Mesenchymal stem cell (in vitro differentiated cells and primary cell): Measurements from ENCODE around the gene SOD1.

Source experiments
- DNase-seq: peaks from one replicate; pipeline ENCODE4 v3.0.0-alpha.2; 2013
- H2AFZ ChIP-seq: one replicate; pipeline ENCODE4 v1.6.1; 2013; ENCODE audit warnings: low read depth, mild to moderate bottlenecking, control low read depth, inconsistent platforms, low read length, moderate library complexity
- H2AK5ac ChIP-seq: 2 replicates; pipeline ENCODE4 v1.6.1; 2013; ENCODE audit warnings: low read length, moderate library complexity, mild to moderate bottlenecking, inconsistent platforms; ENCODE audit not compliant: severe bottlenecking
- H2BK120ac ChIP-seq: one replicate; pipeline ENCODE4 v1.6.1; 2013; ENCODE audit warnings: low read depth, mild to moderate bottlenecking, inconsistent platforms, low read length, moderate library complexity
- H2BK12ac ChIP-seq, 2 experiments: one replicate each; pipeline ENCODE4 v1.6.1; 2013; ENCODE audit warnings: inconsistent platforms in 2 of 2, low read length in 2 of 2, mild to moderate bottlenecking in 2 of 2, moderate library complexity in 2 of 2, control low read depth in 1 of 2
- H2BK15ac ChIP-seq: one replicate; pipeline ENCODE4 v1.6.1; 2013; ENCODE audit warnings: mild to moderate bottlenecking, low read depth, inconsistent platforms; ENCODE audit not compliant: poor library complexity, severe bottlenecking
- H2BK5ac ChIP-seq: 2 replicates; pipeline ENCODE4 v1.6.1; 2013; ENCODE audit warnings: low read depth, mild to moderate bottlenecking, low read length, control low read depth, inconsistent platforms; ENCODE audit not compliant: poor library complexity, severe bottlenecking
- H3K14ac ChIP-seq, 2 experiments: one replicate each; pipeline ENCODE4 v1.6.1; 2013; ENCODE audit warnings: inconsistent platforms in 2 of 2, low read length in 2 of 2, control low read depth in 1 of 2, mild to moderate bottlenecking in 1 of 2, moderate library complexity in 1 of 2
- H3K18ac ChIP-seq, 2 experiments: one replicate each; pipeline ENCODE4 v1.6.1; 2013; ENCODE audit warnings: inconsistent platforms in 2 of 2, low read length in 2 of 2, control low read depth in 1 of 2, low read depth in 1 of 2, mild to moderate bottlenecking in 1 of 2
- H3K23ac ChIP-seq, 2 experiments: one replicate each; pipeline ENCODE4 v1.6.1; 2013; ENCODE audit warnings: inconsistent platforms in 2 of 2, low read length in 2 of 2, mild to moderate bottlenecking in 2 of 2, moderate library complexity in 2 of 2, control low read depth in 1 of 2
- H3K27ac ChIP-seq: 2 replicates; pipeline ENCODE4 v1.5.1; 2013; ENCODE audit warnings: mild to moderate bottlenecking, moderate library complexity, low read length, control low read depth, inconsistent platforms; ENCODE audit not compliant: poor library complexity, severe bottlenecking
- H3K27me3 ChIP-seq, 2 experiments: 2 replicates each; pipeline versions ENCODE4 v1.6.1 to v1.7.0; 2013; ENCODE audit warnings: low read length in 2 of 2, mild to moderate bottlenecking in 2 of 2, moderate library complexity in 2 of 2, control low read depth in 1 of 2, inconsistent platforms in 1 of 2; ENCODE audit not compliant: control insufficient read depth in 1 of 2, insufficient read depth in 1 of 2
- H3K36me3 ChIP-seq, 2 experiments: 2 replicates each; pipeline versions ENCODE4 v1.6.1 to v1.7.0; 2013; ENCODE audit warnings: low read length in 2 of 2, control low read depth in 1 of 2, inconsistent platforms in 1 of 2, low read depth in 1 of 2, mild to moderate bottlenecking in 1 of 2; ENCODE audit not compliant: insufficient read depth in 2 of 2, control insufficient read depth in 1 of 2
- H3K4ac ChIP-seq, 2 experiments: one replicate each; pipeline ENCODE4 v1.6.1; 2013; ENCODE audit warnings: inconsistent platforms in 2 of 2, low read length in 2 of 2, mild to moderate bottlenecking in 2 of 2, moderate library complexity in 2 of 2, control low read depth in 1 of 2, low read depth in 1 of 2
- H3K4me1 ChIP-seq: 2 replicates; pipeline ENCODE4 v1.6.1; 2013; ENCODE audit warnings: low read depth, low read length, control low read depth; ENCODE audit not compliant: control insufficient read depth, insufficient read depth
- H3K4me2 ChIP-seq: 2 replicates; pipeline ENCODE4 v1.6.1; 2013; ENCODE audit warnings: low read length, mild to moderate bottlenecking, inconsistent platforms; ENCODE audit not compliant: poor library complexity, severe bottlenecking
- H3K4me3 ChIP-seq, 2 experiments: 2 replicates each; pipeline versions ENCODE4 v1.5.1 to v1.7.0; 2013; ENCODE audit warnings: low read length in 2 of 2, mild to moderate bottlenecking in 2 of 2, control low read depth in 1 of 2, low read depth in 1 of 2; ENCODE audit not compliant: insufficient read depth in 1 of 2
- H3K79me1 ChIP-seq: replicated peaks from 2 replicates; pipeline ENCODE4 v1.6.1; 2013; ENCODE audit warnings: mild to moderate bottlenecking, control low read depth, low read length, inconsistent platforms; ENCODE audit not compliant: poor library complexity, severe bottlenecking
- H3K9ac ChIP-seq: 2 replicates; pipeline ENCODE4 v1.7.0; 2013; ENCODE audit warnings: mild to moderate bottlenecking, low read length, moderate library complexity
- H3K9me3 ChIP-seq: 2 replicates; pipeline ENCODE4 v1.7.0; 2013; ENCODE audit warnings: mild to moderate bottlenecking, low read length; ENCODE audit not compliant: control insufficient read depth
- H4K8ac ChIP-seq: one replicate; pipeline ENCODE4 v1.6.1; 2013; ENCODE audit warnings: inconsistent platforms, mild to moderate bottlenecking, low read length, moderate library complexity
- H4K91ac ChIP-seq: one replicate; pipeline ENCODE4 v1.6.1; 2013; ENCODE audit warnings: mild to moderate bottlenecking, low read length, inconsistent platforms
- WGBS: methylation state at CpG from one replicate; pipeline ENCODE4 v1.1.7; 2013; ENCODE audit warnings: mixed read lengths; 5-methylcytosine and 5-hydroxymethylcytosine counted together

SOD1 gene

GRCh38 chr21:31673321-31673912, 13.9 kb downstream of the SOD1 start:
- no peak overlapping the region for H2BK12ac ChIP-seq
- H2BK15ac ChIP-seq: no peak overlapping the region
- no peak overlapping the region for H3K9ac ChIP-seq
- no peak overlapping the region for H2AK5ac ChIP-seq
- H2AFZ ChIP-seq: no peak overlapping the region
- no peak overlapping the region for H2BK120ac ChIP-seq
- peaks cover 11 to 69% of the 10 kb centered on the region in 2 experiments for H3K36me3 ChIP-seq
- no peaks in the 10 kb centered on the region for H3K9me3 ChIP-seq
- H3K4me2 ChIP-seq: no peak overlapping the region
- H3K4me1 ChIP-seq: no peaks in the 10 kb centered on the region
- no peaks in the 10 kb centered on the region for H3K27me3 ChIP-seq
- no peak overlapping the region for H4K8ac ChIP-seq
- H3K27ac ChIP-seq: no peak overlapping the region
- H3K18ac ChIP-seq: no peak overlapping the region
- WGBS: 100% methylated on average over 3 of the region's 3 CpGs
- no peak overlapping the region for H3K4me3 ChIP-seq
- H3K79me1 ChIP-seq: peaks cover 18% of the 10 kb centered on the region
- H2BK5ac ChIP-seq: no peak overlapping the region
- DNase-seq: no peak
- H3K23ac ChIP-seq: no peak overlapping the region
- H3K14ac ChIP-seq: no peak overlapping the region
- no peak overlapping the region for H4K91ac ChIP-seq
- no peak overlapping the region for H3K4ac ChIP-seq

DNA sequence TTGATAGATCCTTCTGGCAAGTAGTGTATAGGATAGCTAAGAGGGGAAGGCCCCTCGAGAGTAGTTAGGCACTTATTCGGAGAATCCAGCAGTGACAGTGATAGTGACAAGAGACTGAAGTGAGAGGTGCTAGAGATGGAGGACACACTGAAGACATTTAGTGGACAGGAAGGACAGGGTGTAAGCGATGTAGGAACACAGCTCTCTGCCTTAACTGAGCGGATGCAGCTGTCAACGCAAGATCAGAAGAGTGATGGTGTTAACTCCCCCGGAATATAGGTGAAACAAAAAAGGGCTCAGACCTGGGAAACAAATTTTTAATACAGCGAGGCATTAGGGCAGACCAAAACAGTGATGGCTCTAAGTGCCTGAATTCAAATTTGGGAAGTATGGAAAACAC, 15.8 kb downstream of the SOD1 start:
- no peak overlapping the region for H3K27ac ChIP-seq
- no peak overlapping the region for H2AFZ ChIP-seq
- H2BK12ac ChIP-seq: no peak overlapping the region
- no peaks in the 10 kb centered on the region for H3K4me1 ChIP-seq
- no peak overlapping the region for H3K4me2 ChIP-seq
- no peak overlapping the region for H3K23ac ChIP-seq
- no peaks in the 10 kb centered on the region for H3K9me3 ChIP-seq
- H3K14ac ChIP-seq: no peak overlapping the region
- no peak overlapping the region for H4K91ac ChIP-seq
- H3K4me3 ChIP-seq: no peak overlapping the region
- H3K9ac ChIP-seq: no peak overlapping the region
- no peak overlapping the region for H2BK15ac ChIP-seq
- no peak overlapping the region for H2BK120ac ChIP-seq
- H3K79me1 ChIP-seq: peaks cover 19% of the 10 kb centered on the region
- no peak overlapping the region for H3K4ac ChIP-seq
- no peak overlapping the region for H2AK5ac ChIP-seq
- 92% methylated on average over 7 of the region's 7 CpGs for WGBS
- no peak overlapping the region for H4K8ac ChIP-seq
- no peak for DNase-seq
- peaks cover 11 to 70% of the 10 kb centered on the region in 2 experiments for H3K36me3 ChIP-seq
- H3K27me3 ChIP-seq: no peaks in the 10 kb centered on the region
- no peak overlapping the region for H3K18ac ChIP-seq
- H2BK5ac ChIP-seq: no peak overlapping the region

GRCh38 chr21:31675960-31676359, 16.5 kb downstream of the SOD1 start:
- DNase-seq: no peak
- Histone ChIP-seq H3K23ac (no peak overlapping the region), H3K79me1 (peaks cover 21% of the 10 kb centered on the region), H2BK120ac (no peak overlapping the region), H3K4ac (no peak overlapping the region), H3K36me3 (peaks cover 11 to 70% of the 10 kb centered on the region in 2 experiments), H4K8ac (no peak overlapping the region), H3K9ac (no peak overlapping the region), H2AFZ (no peak overlapping the region), H2BK12ac (no peak overlapping the region), H2BK5ac (no peak overlapping the region), H2BK15ac (no peak overlapping the region), H3K4me1 (no peaks in the 10 kb centered on the region), H3K27ac (no peak overlapping the region), H3K4me3 (no peak overlapping the region), H4K91ac (no peak overlapping the region), H3K4me2 (no peak overlapping the region), H3K27me3 (no peaks in the 10 kb centered on the region), H3K14ac (no peak overlapping the region), H3K9me3 (no peaks in the 10 kb centered on the region), H2AK5ac (no peak overlapping the region), H3K18ac (no peak overlapping the region)
- 98% methylated on average over 2 of the region's 2 CpGs for WGBS

DNA sequence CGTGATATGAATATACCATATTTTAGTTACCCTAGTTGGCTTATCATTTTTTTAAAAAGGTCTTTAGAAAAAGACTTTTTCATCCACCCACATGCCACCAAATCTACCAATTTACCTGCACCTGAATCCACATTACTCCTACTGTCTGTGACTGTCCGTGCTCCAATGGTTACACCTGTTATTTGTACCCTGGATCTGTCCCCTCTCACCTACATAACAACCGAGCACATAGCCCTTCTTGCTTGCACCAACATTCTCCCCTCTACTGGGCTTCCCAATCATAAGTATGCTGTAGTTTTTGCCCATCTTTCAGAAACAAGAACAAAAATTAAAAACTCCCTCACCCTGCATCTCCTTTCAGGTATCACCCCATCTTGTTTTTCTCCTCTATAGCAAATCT, 17.6 kb downstream of the SOD1 start:
- Histone ChIP-seq H3K4me1 (no peaks in the 10 kb centered on the region), H3K9me3 (no peaks in the 10 kb centered on the region), H3K4me3 (no peak overlapping the region), H2AK5ac (no peak overlapping the region), H2BK5ac (no peak overlapping the region), H3K23ac (no peak overlapping the region), H4K8ac (no peak overlapping the region), H3K27me3 (no peaks in the 10 kb centered on the region), H2BK15ac (no peak overlapping the region), H3K4ac (no peak overlapping the region), H3K36me3 (peaks cover 2 to 70% of the 10 kb centered on the region in 2 experiments), H2BK12ac (no peak overlapping the region), H2BK120ac (no peak overlapping the region), H3K9ac (no peak overlapping the region), H3K14ac (no peak overlapping the region), H3K18ac (no peak overlapping the region), H3K79me1 (peaks cover 24% of the 10 kb centered on the region), H3K4me2 (no peak overlapping the region), H4K91ac (no peak overlapping the region), H2AFZ (no peak overlapping the region), H3K27ac (no peak overlapping the region)
- 97% methylated on average over 3 of the region's 3 CpGs for WGBS
- no peak for DNase-seq
